ENCODE results near the gene SFMBT1. TPM values are rescaled to one million over a fixed set of nuclear protein-coding genes. Genes with fewer than 3 reads are reported as not detected.
"Not testable (repeated sequence)": the region's sequence is repeated elsewhere in the genome, so short reads cannot be mapped to it uniquely, and the experiment has no call there.

SFMBT1 gene
- total RNA-seq, 6 experiments from 2014 or later: 3.0 to 4.8 (median 3.9) TPM

DNA sequence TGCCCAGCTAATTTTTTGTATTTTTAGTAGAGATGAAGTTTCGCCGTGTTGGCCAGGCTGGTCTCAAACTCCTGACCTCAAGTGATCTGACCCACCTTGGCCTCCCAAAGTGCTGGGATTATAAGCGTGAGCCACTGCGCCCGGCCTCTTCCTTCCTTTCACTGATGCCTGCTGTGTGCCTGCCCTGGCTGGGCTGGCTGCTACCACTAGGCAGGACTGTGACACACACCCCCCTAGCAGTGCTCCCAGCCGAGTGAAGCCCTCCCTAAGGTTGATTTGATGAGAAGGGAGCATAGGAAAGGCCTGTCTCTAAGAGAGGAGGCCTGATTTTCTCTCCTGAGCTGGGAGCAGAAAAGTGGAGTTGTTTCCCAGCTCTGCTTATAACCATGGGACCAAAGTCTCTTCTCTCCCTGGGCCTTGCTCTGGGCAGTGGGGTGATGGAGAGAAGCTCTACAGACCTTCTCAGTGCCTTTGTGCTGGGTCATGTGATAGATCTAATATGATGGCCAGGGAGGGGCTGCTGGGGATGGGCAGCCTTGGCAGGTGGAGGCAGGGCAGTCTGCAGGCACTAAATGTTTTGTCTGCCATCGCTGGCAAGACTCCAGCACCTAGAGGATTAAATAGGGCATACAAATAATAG is 20.1 kb upstream of the SFMBT1 start:
- TF ChIP-seq, protein P1, sequence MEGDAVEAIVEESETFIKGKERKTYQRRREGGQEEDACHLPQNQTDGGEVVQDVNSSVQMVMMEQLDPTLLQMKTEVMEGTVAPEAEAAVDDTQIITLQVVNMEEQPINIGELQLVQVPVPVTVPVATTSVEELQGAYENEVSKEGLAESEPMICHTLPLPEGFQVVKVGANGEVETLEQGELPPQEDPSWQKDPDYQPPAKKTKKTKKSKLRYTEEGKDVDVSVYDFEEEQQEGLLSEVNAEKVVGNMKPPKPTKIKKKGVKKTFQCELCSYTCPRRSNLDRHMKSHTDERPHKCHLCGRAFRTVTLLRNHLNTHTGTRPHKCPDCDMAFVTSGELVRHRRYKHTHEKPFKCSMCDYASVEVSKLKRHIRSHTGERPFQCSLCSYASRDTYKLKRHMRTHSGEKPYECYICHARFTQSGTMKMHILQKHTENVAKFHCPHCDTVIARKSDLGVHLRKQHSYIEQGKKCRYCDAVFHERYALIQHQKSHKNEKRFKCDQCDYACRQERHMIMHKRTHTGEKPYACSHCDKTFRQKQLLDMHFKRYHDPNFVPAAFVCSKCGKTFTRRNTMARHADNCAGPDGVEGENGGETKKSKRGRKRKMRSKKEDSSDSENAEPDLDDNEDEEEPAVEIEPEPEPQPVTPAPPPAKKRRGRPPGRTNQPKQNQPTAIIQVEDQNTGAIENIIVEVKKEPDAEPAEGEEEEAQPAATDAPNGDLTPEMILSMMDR (IDR thresholded peaks at IDR 0.05): no peak
- H3K27me3 Mint-ChIP-seq (ENCODE audit: insufficient read depth): peaks cover 14% of the 10 kb centered on the region
- H3K36me3 Mint-ChIP-seq (ENCODE audit: low read depth): no peaks in the 10 kb centered on the region
- no peak for DNase-seq
- no peak overlapping the region for H3K4me3 Mint-ChIP-seq
- no peaks in the 10 kb centered on the region for H3K9me3 Mint-ChIP-seq
- no peaks in the 10 kb centered on the region for H3K4me1 Mint-ChIP-seq (ENCODE audit: low read depth)
- no peak overlapping the region for H3K27ac Mint-ChIP-seq

DNA sequence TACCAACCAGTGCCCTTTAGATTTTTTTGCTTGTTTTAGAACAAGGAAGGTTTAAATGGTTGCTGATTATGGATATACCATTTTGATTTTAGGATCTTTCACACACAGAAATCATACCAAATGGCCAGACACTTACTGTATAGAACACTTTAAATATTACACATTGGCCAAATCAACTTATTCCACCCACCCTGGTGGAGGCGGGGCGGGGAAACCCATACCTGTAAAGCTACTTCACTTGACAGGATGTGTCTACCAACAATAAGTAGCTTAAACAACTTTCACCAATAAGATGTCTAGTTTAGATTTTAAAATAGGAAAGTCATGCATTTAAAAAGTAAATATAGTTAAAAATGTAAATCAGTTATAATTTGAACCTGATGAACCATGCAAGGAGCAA is 17.0 kb upstream of the SFMBT1 start:
- Mint-ChIP-seq H3K9me3 (no peaks in the 10 kb centered on the region), H3K27me3 (ENCODE audit: insufficient read depth) (peaks cover 15% of the 10 kb centered on the region), H3K4me1 (ENCODE audit: low read depth) (no peaks in the 10 kb centered on the region), H3K27ac (no peak overlapping the region), H3K4me3 (no peak overlapping the region), H3K36me3 (ENCODE audit: low read depth) (no peaks in the 10 kb centered on the region)
- TF ChIP-seq, protein P1 (IDR thresholded peaks at IDR 0.05): no peak
- DNase-seq: no peak

DNA sequence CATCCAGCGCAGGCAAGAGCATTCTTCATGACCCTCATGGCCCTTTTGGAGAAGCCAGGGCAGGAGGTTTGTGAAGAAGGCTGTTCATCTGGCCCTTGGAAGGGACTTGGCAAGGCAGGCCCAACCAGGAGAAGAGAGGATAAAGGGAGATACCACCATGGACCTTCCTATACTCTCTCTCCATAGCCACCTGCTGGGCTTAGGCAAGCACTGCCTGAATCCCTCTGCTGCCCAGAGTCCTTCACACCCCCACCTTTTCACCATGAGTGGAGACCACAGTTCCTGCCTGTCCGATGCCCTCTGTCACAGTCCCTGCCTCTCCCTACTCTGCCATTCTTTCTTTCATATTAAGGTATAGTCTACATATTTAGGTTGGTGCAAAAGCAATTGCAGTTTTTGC is 10.6 kb upstream of the SFMBT1 start:
- no peaks in the 10 kb centered on the region for H3K36me3 Mint-ChIP-seq (ENCODE audit: low read depth)
- no peaks in the 10 kb centered on the region for H3K4me1 Mint-ChIP-seq (ENCODE audit: low read depth)
- peaks cover 6% of the 10 kb centered on the region for H3K27me3 Mint-ChIP-seq (ENCODE audit: insufficient read depth)
- TF ChIP-seq, protein P1 (IDR thresholded peaks at IDR 0.05): peak; percentile 58
- no peaks in the 10 kb centered on the region for H3K9me3 Mint-ChIP-seq
- no peak overlapping the region for H3K27ac Mint-ChIP-seq
- no peak overlapping the region for H3K4me3 Mint-ChIP-seq
- DNase-seq: no peak

- DNase-seq; H3K4me3 Mint-ChIP-seq; H3K9me3 Mint-ChIP-seq; H3K27me3 Mint-ChIP-seq (ENCODE audit: insufficient read depth); H3K36me3 Mint-ChIP-seq (ENCODE audit: low read depth); H3K27ac Mint-ChIP-seq; H3K4me1 Mint-ChIP-seq (ENCODE audit: low read depth): not testable (repeated sequence)
These were observed 8.4 kb upstream of the SFMBT1 start for GRCh38 chr3:53054233-53054632.

GRCh38 chr3:53051929-53052328 is 6.1 kb upstream of the SFMBT1 start:
- H3K27ac Mint-ChIP-seq: no peak overlapping the region
- DNase-seq: no peak
- peaks cover 6% of the 10 kb centered on the region; the same call in 1 of the 2 replicates for H3K4me1 Mint-ChIP-seq (ENCODE audit: low read depth)
- H3K36me3 Mint-ChIP-seq (ENCODE audit: low read depth): no peaks in the 10 kb centered on the region
- TF ChIP-seq, protein P1 (IDR thresholded peaks at IDR 0.05): no peak
- peaks cover 6% of the 10 kb centered on the region for H3K27me3 Mint-ChIP-seq (ENCODE audit: insufficient read depth)
- H3K9me3 Mint-ChIP-seq: no peaks in the 10 kb centered on the region
- H3K4me3 Mint-ChIP-seq: no peak overlapping the region

DNA sequence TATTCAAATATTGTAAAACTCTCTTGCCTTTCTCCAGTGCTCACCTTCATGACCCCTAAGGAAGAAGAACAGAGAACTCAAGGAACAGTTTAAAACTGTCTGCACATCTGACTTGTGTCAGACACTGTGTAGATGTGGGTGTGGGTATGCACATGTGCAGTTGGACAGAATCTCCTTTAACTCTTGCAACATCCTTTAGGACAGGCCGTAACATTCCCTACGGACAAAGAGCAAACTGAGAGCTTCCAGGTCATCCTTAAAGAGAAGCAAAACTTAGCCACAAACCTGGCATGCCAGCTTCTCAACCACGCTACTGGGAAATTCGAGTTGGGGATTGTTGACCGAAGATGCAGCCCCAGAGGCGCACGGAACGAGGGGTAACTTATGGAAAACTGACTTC is 4.1 kb upstream of the SFMBT1 start:
- TF ChIP-seq, protein P1 (IDR thresholded peaks at IDR 0.05): no peak
- Mint-ChIP-seq H3K27ac (no peak overlapping the region), H3K9me3 (no peaks in the 10 kb centered on the region)

More for the DNA sequence above, 4.1 kb upstream of the SFMBT1 start:
- H3K36me3 Mint-ChIP-seq (ENCODE audit: low read depth): no peaks in the 10 kb centered on the region
- H3K4me3 Mint-ChIP-seq: no peak overlapping the region
- no peak for DNase-seq
- H3K27me3 Mint-ChIP-seq (ENCODE audit: insufficient read depth): peaks cover 7% of the 10 kb centered on the region
- peaks cover 8% of the 10 kb centered on the region; the same call in 1 of the 2 replicates for H3K4me1 Mint-ChIP-seq (ENCODE audit: low read depth)

All from HFFc6 (cell line).